HG03354 (cell line): ENCODE data around the gene ETV3.
A peak's percentile ranks its signal among the peaks of the same experiment; 100 is the strongest.

Experiments
- ATAC-seq: cut with Tn5 transposase; IDR thresholded peaks from one replicate; pipeline ENCODE4 v1.9.1; 2021; ENCODE audit warnings: mild to moderate bottlenecking; ENCODE audit not compliant: unreplicated experiment, poor library complexity, severe bottlenecking

ETV3 gene

DNA sequence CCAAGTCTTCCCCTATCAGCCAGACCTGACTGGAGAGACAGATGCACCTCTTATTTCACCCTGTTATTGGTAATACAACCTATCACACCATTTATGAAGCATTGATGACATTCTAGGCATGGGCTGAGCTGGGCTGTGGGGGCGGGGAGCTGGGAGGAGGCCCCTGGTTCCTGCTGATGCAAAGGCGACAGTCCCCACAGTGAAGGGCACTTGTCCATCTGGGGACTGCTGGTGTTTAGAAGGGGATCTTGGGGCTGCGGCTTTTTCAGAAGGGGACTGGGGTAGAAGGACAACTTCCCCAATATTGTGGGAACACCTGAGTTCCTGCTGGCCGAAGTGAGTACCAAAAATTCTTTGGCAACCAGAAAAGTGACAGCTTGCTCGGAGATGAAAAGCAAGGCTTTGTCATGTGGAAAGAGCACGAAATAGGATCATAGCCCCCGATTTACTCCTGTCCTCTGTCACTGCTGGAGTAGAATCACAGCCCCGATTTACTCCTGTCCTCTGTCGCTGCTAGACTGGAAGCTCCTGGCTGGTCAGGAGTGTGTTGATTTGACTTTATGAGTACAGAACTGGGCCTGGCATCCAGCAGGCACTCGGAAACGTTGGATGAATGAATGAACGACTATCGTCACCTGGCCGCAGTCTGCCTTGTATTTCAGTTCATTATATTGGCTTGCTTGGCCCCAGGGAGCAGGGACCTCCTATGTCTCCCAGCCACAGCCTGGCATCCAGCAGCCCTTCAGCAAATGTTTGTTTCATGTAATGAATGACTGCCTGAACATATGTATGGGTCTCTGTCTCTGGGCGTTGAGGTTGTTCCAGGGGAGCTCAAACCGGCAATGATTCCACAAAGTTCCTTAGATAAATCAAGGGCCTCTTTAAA is 22.1 kb downstream of the ETV3 start:
- no peak for ATAC-seq

DNA sequence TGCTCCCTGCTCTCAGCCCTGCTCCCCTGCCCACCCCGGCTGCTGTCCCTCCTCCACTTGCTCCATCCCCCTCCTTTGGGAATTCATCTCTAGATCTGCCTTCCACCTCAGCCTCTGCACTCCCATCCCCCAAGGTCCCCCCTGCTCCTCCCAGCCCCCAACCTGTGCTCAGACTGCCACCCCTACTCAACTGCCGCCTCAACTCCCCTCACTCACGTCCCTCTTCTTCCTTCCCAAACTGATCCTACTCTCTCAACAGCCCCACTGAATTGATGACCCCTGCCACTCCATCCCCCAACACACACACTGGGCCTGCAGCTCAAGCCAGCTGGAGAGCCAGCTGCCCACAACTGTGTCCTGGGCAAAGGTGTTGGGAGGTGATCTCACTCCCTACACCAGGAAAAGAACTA is 22.8 kb downstream of the ETV3 start:
- no peak for ATAC-seq

DNA sequence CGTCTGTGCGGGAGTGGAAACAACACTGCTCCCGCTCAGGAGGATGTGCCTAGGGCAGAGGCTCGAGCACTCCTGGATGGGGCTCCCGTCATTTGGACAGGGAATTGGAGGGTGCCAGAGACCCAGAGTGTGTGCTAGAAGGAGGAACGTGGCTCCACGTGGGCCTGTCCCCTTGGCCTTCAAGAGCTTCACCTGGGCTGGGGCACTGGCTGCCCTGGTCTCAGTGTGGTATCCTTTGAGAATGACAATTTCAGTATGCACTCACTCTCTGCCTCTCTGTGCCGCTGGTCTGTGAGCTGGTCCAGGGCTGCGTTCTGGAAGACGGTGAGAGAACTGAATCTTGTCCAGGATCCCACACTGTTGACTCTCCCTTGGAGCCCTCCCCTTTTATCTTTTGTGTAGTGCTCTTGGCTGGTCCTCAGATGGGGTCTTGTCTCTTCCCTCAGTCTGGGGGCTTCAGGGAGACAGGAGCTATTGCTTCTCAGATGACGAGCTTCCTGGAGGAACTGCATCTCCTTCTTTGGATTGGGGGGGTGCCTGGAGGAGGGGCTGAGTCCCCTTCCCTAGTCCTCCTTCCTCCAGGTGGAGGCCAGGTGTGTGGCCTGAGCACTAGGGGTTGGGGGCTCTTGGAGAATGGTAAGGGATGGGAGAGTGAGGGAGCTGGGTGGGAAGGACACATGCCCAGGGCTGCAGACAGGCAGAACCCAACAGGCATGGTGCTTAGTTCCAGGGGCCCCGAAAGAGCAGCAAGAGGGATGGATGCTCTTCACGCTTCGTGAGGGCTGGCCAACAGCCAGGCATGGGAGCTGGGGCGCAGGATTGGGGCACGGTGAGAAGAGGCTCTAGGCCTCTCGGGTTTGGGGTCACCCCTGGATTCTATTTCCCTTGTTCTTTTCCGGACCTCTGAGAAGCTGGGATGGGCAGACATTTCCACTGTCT is 23.7 kb downstream of the ETV3 start:
- no peak for ATAC-seq

DNA sequence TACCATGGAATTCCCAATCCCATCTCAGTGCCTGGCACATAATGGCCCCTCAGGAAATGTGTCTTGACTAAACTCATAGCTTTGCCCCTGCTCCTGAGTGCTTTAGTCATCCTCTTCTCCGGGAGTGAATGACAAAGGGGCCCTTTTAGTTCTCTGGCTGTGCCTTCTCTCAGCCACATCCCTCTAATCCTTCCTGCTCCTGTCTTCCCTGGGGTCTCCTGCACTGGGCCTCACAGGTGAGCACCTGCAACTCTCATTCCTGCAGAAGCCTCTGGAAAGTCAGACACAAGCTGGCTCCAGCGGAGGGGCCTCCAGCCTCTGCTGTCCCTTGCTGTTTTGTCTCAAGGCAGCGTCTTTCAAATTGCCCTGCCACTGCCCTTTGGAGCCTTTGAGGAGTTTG is 24.6 kb downstream of the ETV3 start:
- ATAC-seq = no peak

DNA sequence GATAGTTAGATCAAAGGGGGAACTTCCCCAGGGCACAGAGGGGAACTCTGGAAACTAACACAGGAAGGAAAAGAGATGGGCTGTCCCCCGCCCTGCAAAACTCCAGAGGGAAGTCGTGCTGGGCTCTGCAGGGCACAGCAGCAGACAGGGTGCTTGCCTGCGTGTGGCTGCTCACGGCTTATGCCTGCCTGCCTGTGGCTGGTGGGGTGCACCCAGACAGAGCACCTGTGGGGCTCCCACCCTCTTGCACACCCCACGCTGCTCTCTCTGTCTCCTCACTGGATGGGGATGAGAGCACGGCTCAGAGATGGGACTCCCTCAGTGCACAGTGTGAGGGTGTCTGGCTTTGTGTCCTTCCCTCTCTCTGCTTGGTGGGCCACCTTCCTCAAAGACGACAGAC is 25.1 kb downstream of the ETV3 start:
- no peak for ATAC-seq

DNA sequence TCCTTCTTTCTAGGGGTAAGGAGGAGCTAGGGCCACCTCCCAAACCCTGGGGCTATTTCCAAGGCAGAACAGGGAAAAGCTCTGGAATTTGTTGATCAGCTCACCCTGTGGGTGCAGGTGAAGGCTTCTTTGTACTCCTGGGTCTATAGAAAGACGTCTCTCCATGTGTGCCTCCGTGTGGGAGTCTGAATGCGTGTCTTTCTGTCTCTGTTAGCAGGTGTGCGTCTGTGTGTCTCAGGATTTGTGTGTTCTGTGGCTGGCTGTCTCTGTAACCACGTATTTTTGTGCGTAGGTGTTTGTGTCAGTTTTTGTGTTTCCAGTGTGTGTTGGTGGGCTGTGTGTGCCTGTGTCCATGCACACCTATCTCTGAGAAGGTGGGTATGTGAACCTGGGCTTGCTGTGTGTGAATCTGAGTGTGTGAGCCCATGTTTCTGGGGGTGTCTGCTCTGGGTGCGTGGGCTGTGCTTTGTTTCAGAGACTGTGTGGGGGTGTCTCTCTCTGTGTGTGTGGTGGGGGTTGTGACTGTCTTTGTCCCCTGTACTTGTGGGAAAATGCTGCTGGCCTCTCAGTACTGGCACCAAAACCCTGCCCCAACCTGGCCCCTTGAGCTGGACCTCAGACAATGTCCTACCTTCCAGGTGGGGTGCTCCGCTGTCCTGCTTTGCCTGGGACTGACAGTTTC is 25.9 kb downstream of the ETV3 start:
- ATAC-seq = no peak

DNA sequence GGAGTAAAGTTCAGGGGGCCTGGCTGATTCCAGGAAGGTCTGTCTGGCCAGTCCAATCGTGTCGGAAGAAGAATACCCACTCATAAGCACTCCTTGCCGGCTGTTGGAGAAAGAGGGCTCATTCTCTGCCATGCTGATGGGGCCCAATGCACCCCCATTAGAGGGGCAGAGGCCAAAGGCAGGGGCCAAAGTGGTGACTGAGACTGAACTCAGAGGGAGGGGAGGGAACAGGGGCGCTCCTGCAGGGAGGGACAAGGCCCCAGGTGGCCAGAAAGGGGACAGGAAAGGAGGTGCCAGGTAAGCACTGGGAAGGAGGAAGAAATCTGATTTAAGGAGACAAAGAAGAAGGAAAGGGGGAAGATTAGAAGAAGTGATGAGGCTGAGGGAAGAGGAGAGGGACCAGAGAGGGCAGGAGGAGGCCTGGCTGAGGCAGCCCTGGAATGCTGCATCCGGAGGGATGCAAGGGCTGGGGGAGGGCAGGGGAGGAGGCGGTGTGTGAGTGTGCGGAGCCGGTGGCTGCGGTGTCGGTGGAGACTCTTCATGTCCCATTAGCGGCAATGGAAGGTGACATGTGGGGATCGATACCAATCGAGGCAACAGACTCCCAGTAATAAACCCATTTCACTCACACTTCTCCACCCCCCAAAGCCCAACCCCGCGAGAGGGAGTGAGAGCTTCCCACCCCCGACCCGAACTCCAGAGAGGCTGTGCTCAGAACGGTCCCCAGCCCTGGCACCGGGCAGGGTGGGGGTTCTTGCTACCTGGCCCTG is 26.6 kb downstream of the ETV3 start:
- no peak for ATAC-seq

DNA sequence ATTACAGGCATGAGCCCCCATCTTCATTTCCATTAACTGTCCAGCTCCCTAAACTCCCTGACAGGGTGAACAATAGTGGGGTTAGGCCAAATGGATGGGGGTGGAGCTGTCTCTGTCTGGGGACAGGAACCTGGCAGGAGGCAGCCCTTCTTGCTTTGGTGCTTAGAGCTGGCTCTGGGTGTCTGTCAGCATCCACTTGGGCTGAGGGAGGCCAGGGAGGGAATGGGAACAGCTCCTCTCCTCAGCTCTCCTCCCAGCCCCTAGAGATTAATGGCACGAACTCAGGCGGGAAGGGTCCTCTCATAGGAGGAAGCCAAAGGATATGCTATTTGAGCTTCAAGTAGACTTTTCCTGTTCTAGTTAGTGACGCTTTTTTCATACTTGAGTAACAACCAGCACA is 27.5 kb downstream of the ETV3 start:
- ATAC-seq = no peak

DNA sequence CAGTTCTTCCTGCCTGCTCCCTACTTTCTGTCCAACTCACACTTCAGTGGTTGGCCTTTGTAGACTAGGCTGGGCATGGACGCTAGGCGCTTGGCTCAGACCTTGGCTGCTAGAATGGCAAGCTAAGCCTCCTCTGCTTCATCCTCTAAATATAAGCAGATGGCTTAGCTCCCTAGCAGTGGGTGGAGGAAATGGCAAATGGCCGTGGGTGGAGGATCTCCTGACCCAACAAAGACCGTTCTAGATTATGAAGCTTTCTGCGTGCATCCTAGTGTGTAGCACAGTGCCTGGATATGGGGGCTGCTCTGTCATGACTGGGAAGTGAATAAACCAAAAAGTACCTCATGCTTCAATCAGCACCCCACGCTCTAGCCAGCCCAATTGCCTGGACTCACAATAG is 28.2 kb downstream of the ETV3 start:
- ATAC-seq = no peak

DNA sequence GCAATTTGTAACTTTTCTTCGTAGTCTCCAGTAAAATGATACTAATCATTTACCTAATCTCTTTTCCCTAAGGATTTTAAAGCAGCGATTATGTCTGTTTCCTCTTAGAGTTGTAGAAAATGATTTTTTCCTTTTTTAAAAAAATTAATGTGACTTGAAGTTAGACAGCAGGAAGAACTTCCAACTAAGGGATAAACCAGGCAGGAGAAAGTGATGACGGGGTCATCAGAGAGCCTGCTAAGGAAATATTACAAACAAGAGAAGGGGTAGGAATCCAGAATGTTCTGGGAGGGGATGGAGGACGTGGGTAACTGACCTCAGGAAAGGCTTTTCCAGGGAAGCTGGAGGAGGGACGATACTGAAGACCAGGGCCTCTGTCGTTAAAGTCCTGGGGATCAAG is 29.7 kb downstream of the ETV3 start:
- no peak for ATAC-seq

DNA sequence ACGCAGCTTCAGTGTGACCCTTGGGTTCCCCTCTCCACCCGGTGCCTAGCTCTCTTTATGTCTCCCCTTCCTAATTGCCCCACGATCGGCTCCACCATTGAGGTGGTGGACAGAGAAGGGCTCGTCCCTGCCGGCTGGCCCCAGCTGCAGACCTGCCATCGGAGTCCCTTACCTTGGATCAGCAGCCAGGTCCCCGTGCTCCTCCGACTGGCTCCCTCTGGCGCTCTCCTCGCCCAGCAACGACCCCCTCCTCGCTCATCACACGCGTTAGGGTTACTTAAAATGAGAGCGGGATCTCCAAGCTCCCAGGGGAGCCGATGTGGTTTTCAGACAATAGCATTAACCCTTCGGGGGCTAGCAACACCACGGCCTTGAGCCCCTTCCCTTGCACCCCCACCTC is 30.5 kb downstream of the ETV3 start:
- ATAC-seq = no peak

DNA sequence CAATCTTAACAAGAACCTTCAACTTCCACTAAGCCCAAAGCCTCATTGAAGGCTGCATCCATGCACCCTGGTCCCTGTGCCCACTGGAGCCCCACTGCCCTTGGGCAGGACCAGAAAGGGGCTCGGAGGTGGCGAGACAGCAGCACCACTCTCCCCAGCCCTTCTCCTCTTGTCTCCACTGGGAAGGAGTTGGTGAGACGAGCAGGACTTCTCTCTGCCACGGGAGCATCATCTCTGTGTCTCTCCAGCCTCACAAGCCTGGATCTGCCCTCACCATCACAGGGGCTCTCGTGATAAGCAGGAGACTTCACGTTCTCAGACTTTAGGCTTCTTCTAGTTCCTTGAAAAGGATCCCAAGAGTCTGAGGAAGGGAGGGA is 31.4 kb downstream of the ETV3 start:
- peak; percentile 10 for ATAC-seq

DNA sequence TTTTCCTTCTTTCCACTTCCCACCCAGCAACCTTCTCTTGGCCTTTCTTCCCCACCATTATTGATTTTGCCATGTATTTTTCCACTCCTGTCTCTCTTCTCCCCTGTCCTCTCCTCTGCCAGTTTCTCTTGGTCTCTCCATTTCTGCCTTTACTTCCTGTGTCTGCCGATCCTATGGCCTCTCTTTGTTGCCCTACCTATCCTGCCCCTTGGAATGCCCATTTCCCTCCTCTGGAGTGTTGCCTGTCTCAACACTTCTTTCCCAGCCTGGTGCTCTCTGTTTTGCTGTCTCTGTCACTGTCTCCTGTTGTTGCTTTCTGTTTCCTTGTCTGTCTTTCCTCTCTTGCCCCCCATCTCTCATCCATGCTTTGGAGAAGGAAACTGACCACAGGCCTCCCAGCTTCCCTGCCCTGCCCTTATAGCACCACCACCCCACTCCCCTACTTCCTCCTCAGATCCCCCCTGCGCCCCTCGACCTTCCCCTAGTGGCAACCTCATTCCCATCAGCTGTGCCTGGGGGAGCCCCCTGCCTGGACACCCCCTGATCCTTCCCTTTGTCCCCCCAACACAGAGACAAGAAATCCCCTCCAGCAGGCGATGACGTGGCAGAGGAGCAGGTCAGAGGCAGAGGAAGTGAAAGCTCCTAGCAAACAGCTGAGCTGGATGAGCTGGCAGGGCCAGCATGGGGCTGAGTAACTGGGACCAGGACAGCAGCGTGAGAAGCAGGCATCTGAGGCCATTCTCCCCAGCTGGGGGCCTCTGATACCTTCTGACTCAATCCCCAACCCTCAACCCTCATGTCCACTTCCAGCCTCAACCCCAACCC is 32.0 kb downstream of the ETV3 start:
- peak; percentile 83 for ATAC-seq

DNA sequence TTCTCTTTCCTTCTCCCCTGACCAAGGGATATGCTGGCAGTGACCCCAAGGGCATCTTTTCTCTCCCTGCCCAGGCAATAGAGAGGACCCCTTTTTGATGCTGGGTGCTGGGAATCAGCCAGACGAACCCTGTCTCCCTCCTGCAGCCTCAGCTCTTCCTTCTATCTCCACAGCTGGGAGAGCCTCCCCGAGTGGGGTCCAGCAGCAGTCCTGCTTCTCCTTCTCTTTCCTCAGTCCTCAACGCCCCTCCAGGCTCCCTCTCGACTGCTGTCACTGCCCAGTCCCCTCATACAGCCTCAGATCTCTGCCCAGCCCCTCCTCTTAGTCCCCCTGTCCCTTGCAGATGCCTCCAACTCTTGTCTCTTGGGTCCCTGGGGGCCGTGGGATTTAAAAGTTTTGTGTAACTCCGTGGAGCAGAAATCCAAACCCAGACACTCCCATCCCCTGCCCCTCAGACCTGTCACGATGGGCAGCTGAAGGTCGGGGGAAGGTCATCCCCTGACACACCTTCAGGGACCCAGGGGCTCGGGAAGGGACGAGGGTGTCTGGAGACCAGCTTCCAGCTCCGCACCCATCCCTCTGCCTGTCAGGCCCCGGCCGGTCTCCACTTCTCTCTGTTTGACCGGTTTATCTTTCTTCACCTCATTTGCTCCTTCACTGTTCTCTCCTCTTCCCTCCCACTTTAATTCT is 32.8 kb downstream of the ETV3 start:
- ATAC-seq = no peak

DNA sequence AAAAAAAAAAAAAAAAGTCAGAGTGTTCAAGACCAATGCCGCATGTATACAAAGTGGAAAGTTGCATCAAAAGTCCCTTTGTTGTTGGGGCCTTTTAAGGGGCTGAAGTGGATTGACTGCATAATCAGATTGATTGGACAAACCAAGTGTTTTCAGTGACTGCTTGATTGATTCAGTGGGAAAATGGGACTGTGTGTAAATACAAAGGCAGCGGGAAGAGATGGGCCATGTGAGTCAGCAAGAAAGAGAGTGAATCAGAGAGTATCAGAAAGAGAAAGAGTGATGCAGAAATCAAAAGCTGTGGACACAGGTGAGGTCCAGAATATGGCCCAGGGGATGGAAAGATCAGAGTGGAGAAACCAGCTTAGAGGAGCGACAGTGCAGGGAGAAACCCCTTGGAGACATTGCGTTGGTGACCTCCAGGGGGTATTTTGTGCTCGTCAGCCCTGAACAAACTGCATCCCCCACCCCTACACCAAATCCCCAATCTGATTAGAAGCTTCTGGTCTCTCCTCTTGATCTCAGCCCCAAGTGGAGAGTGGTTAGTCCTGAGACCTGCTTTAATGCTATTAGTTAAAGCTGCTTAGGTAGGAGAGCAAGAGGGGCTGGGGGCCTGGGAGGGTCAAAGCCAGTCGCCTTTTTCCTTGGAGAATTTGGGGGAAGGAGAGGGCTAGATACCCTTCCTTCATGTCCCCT is 33.4 kb downstream of the ETV3 start:
- ATAC-seq = no peak

DNA sequence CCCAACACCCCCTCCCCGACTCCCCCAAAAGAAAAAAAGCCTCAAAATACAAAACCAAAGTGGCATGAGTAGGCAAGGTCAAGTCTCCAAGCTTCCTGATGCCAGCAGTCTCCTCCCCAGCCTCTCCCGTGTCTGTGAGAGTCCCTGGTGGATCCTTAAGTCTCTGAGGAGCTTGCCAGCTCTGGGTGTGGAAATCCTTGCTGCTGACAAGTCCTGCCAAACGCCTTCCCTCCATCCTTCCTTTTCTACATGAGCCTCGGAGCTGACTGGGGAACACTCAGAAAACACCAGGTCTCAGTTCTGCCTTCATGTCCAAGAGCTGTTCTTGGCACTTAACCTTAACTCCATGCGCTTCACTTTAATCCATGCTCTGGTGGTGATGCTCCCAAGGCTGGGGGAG is 34.9 kb downstream of the ETV3 start:
- no peak for ATAC-seq

DNA sequence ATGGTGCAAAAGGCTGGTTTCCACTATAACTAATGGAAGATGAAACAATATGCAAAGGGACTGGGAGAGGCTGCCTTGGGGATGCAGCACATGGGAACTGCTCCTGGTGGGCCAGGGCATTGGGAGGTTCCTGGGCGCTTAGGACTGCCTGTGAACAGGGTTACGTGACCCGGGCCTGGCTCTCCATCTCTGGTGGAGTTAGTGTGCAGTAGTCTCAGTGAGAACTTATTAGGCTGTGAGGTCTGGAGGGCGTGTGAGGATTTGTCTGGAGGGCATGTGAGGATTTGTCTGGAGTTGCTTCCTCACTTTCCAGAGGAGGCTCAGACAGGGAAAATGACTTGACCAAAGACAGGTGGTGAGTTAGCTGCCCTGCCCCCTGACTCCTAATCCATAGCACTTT is 37.0 kb downstream of the ETV3 start:
- no peak for ATAC-seq

DNA sequence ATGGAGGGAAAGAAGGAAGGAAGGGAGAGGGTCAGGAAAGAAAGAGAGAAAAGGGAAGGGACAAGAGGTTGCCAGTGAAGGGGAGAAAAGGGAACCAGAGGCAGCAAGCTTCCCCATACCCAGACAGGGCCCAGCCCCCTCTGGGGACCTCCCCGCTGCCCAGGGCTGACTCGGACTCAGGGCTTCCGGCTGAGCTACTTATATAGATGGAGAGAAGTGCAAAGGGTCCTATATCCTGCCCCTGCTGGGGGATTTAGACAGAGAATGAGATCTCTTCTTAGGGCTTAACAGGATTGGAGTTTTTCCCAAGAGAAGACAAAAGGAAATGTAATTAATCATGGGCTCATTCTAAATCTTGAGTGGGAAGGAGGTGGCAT is 38.6 kb downstream of the ETV3 start, which contains the start of gene ETV3L:
Gene ETV3L (minus strand): TSS at position 176 of the 377 bp plus-strand sequence. CDS start 285 bp downstream, outside the sequence.
- ATAC-seq = no peak
